IMR-90 (cell line): ENCODE measurements around the gene SIK2. TPM values are rescaled to one million over a fixed set of nuclear protein-coding genes. Genes with fewer than 3 reads are reported as not detected.
A peak's percentile ranks its signal among the peaks of the same experiment; 100 is the strongest.

Experiments
- ATAC-seq: fragments of 200-7000 bp; cut with Tn5 transposase; 2 replicates; pipeline ENCODE4 v1.9.1; 2020; ENCODE audit warnings: low read depth, mild to moderate bottlenecking, moderate library complexity
- BruUV-seq: library from RNA; stranded (reverse); fragments of 400-500 nt; replicated peaks from 2 replicates; lab custom pipeline; 2021; lab: Mats Ljungman, UMichigan
- CTCF ChIA-PET: fragments of 300-600 bp; formaldehyde crosslinking; extraction: SDS; loops from one replicate; lab custom pipeline; 2021; ENCODE audit warnings: antibody characterized with exemption; lab: Yijun Ruan, JAX
- POLR2A ChIA-PET: fragments of 300-600 bp; sonication (Branson Sonifier 250); formaldehyde crosslinking; loops from one replicate; lab custom pipeline; 2022; ENCODE audit warnings: antibody characterized with exemption; ENCODE audit not compliant: unreplicated experiment; lab: Charles Lee
- DNase-seq: peaks from one replicate; pipeline ENCODE4 v3.0.0; 2013
- H2AFZ ChIP-seq: replicated peaks from 2 replicates; pipeline ENCODE3; 2013; ENCODE audit warnings: low read length, mild to moderate bottlenecking; ENCODE audit not compliant: poor library complexity
- H2AK5ac ChIP-seq: 2 replicates; pipeline ENCODE4 v1.6.1; 2013; ENCODE audit warnings: low read depth, low read length, inconsistent platforms
- H2AK9ac ChIP-seq: replicated peaks from 2 replicates; pipeline ENCODE3; 2013; ENCODE audit warnings: mild to moderate bottlenecking, low read depth, low read length, moderate library complexity; ENCODE audit not compliant: poor library complexity
- H2BK120ac ChIP-seq: 2 replicates; pipeline ENCODE4 v1.6.1; 2013; ENCODE audit warnings: low read depth, low read length, inconsistent platforms
- H2BK15ac ChIP-seq: 3 replicates; pipeline ENCODE4 v1.6.1; 2013; ENCODE audit warnings: low read depth, low read length, inconsistent platforms
- H2BK20ac ChIP-seq: 2 replicates; pipeline ENCODE4 v1.6.1; 2013; ENCODE audit warnings: low read depth, mild to moderate bottlenecking, inconsistent platforms, low read length, moderate library complexity
- H2BK5ac ChIP-seq: 2 replicates; pipeline ENCODE4 v1.6.1; 2013; ENCODE audit warnings: mild to moderate bottlenecking, low read depth, low read length, inconsistent platforms; ENCODE audit not compliant: poor library complexity, severe bottlenecking
- H3K14ac ChIP-seq: replicated peaks from 2 replicates; pipeline ENCODE4 v1.6.1; 2013; ENCODE audit warnings: low read depth, low read length, inconsistent platforms
- H3K18ac ChIP-seq: 2 replicates; pipeline ENCODE4 v1.6.1; 2013; ENCODE audit warnings: low read depth, low read length, control low read depth
- H3K23ac ChIP-seq: 2 replicates; pipeline ENCODE4 v1.6.1; 2013; ENCODE audit warnings: low read depth, low read length, inconsistent platforms
- H3K27ac ChIP-seq: 2 replicates; pipeline ENCODE4 v1.5.1; 2013; ENCODE audit warnings: mild to moderate bottlenecking, control low read depth, low read length; ENCODE audit not compliant: insufficient read depth
- H3K27me3 ChIP-seq: 2 replicates; pipeline ENCODE4 v1.6.1; 2013; ENCODE audit warnings: low read length; ENCODE audit not compliant: control insufficient read depth, insufficient read depth
- H3K36me3 ChIP-seq: 2 replicates; pipeline ENCODE4 v1.6.1; 2013; ENCODE audit warnings: low read length, mixed read lengths; ENCODE audit not compliant: control insufficient read depth, insufficient read depth
- H3K4ac ChIP-seq: 2 replicates; pipeline ENCODE4 v1.6.1; 2013; ENCODE audit warnings: low read depth, low read length, inconsistent platforms
- H3K4me1 ChIP-seq: 2 replicates; pipeline ENCODE4 v1.6.1; 2013; ENCODE audit warnings: low read length, mixed read lengths; ENCODE audit not compliant: control insufficient read depth, insufficient read depth
- H3K4me2 ChIP-seq: 2 replicates; pipeline ENCODE4 v1.6.1; 2013; ENCODE audit warnings: low read depth, mild to moderate bottlenecking, control low read depth, low read length, moderate library complexity
- H3K4me3 ChIP-seq: 2 replicates; pipeline ENCODE4 v1.5.1; 2013; ENCODE audit warnings: low read depth, mild to moderate bottlenecking, control low read depth, low read length, moderate library complexity; ENCODE audit not compliant: insufficient read depth
- H3K56ac ChIP-seq: 2 replicates; pipeline ENCODE4 v1.6.1; 2013; ENCODE audit warnings: low read length, inconsistent platforms; ENCODE audit not compliant: insufficient read depth; ENCODE audit errors: extremely low read depth
- H3K79me1 ChIP-seq, 2 experiments: 2 replicates each; pipeline ENCODE4 v1.6.1; 2013; ENCODE audit warnings: low read length in 2 of 2, inconsistent platforms in 1 of 2, low read depth in 1 of 2
- H3K9ac ChIP-seq: 2 replicates; pipeline ENCODE4 v1.6.1; 2013; ENCODE audit warnings: low read depth, low read length, control low read depth
- H3K9me1 ChIP-seq: 2 replicates; pipeline ENCODE4 v1.6.1; 2013; ENCODE audit warnings: low read length, inconsistent platforms; ENCODE audit not compliant: insufficient read depth
- H3K9me3 ChIP-seq: 2 replicates; pipeline ENCODE4 v1.6.1; 2013; ENCODE audit warnings: low read length; ENCODE audit not compliant: control insufficient read depth, insufficient read depth
- H4K20me1 ChIP-seq: 2 replicates; pipeline ENCODE4 v1.6.1; 2013; ENCODE audit warnings: low read length, inconsistent platforms; ENCODE audit not compliant: insufficient read depth
- H4K5ac ChIP-seq: 2 replicates; pipeline ENCODE4 v1.6.1; 2013; ENCODE audit warnings: mild to moderate bottlenecking, low read depth, low read length, control low read depth
- H4K8ac ChIP-seq, 2 experiments: 2 replicates each; pipeline ENCODE4 v1.6.1; 2013; ENCODE audit warnings: low read depth in 2 of 2, low read length in 2 of 2, control low read depth in 1 of 2, inconsistent platforms in 1 of 2
- H4K91ac ChIP-seq: 2 replicates; pipeline ENCODE4 v1.6.1; 2013; ENCODE audit warnings: low read depth, low read length, inconsistent platforms; ENCODE audit not compliant: insufficient read depth
- BHLHE40 ChIP-seq: fragments of 150-350 bp; IDR thresholded peaks from 2 replicates; pipeline ENCODE4 v1.6.1; 2016; ENCODE audit warnings: mild to moderate bottlenecking, low read depth, low read length
- CEBPB ChIP-seq: IDR thresholded peaks from 2 replicates; pipeline ENCODE4 v1.6.1; 2012; ENCODE audit warnings: low read depth, low read length, improper control_type of control experiment
- CTCF ChIP-seq: conservative IDR thresholded peaks from 2 replicates; pipeline ENCODE4 v1.5.1; 2012; ENCODE audit warnings: mild to moderate bottlenecking, low read depth, low read length, improper control_type of control experiment
- MAFK ChIP-seq: IDR thresholded peaks from 2 replicates; pipeline ENCODE4 v1.6.1; 2012; ENCODE audit warnings: low read depth, low read length, improper control_type of control experiment
- MAZ ChIP-seq: IDR thresholded peaks from 2 replicates; pipeline ENCODE4 v1.6.1; 2012; ENCODE audit warnings: low read depth, mild to moderate bottlenecking, low read length, improper control_type of control experiment, moderate library complexity, borderline replicate concordance
- MXI1 ChIP-seq: IDR thresholded peaks from 2 replicates; pipeline ENCODE4 v1.6.1; 2012; ENCODE audit warnings: low read depth, mild to moderate bottlenecking, low read length, moderate library complexity, borderline replicate concordance
- NFE2L2 ChIP-seq: fragments of 150-350 bp; IDR thresholded peaks from 2 replicates; pipeline ENCODE4 v1.6.1; 2016; ENCODE audit warnings: low read depth, mild to moderate bottlenecking, low read length
- POLR2A ChIP-seq: IDR thresholded peaks from 2 replicates; pipeline ENCODE4 v1.6.1; 2012; ENCODE audit warnings: mild to moderate bottlenecking, low read depth, low read length
- RAD21 ChIP-seq: IDR thresholded peaks from 2 replicates; pipeline ENCODE4 v1.6.1; 2012; ENCODE audit warnings: low read length, improper control_type of control experiment
- RCOR1 ChIP-seq: IDR thresholded peaks from 2 replicates; pipeline ENCODE4 v1.6.1; 2012; ENCODE audit warnings: mild to moderate bottlenecking, low read length, improper control_type of control experiment; ENCODE audit not compliant: insufficient replicate concordance
- RFX5 ChIP-seq: IDR thresholded peaks from 2 replicates; pipeline ENCODE4 v1.8.0; 2012; ENCODE audit warnings: low read depth, mild to moderate bottlenecking, low read length, moderate library complexity
- WGBS, 2 experiments: methylation state at CpG; one replicate each; pipeline versions ENCODE4 v1.1.5 to v1.1.7; 2013; ENCODE audit warnings: missing lambda C conversion rate in 2 of 2; ENCODE audit not compliant: insufficient read length in 1 of 2; ENCODE audit errors: extremely low coverage in 2 of 2; 5-methylcytosine and 5-hydroxymethylcytosine counted together
- dilution Hi-C: fragments of 300-500 bp; cut with HindIII; formaldehyde crosslinking; loops from one replicate; pipeline ENCODE4 v1.14.3; 2018; ENCODE audit warnings: low sequenced_read_pairs; ENCODE audit not compliant: unreplicated experiment
- in situ Hi-C: fragments of 300-500 bp; cut with MboI; formaldehyde crosslinking; loops from 3 replicates; pipeline ENCODE4 v1.14.3; 2019; ENCODE audit warnings: low sequenced_read_pairs, inconsistent platforms, mixed read lengths
- intact Hi-C: fragments of 100-400 bp; cut with micrococcal nuclease; formaldehyde crosslinking; loops from 2 replicates; pipeline ENCODE4 v1.10.0; 2022
- polyA plus RNA-seq, 3 experiments: library from polyadenylated mRNA; depleted of rRNA; stranded (reverse); fragments of >200 nt; gene quantifications; 2 replicates each; pipeline ENCODE4 v1.2.3, GENCODE V29; 2012; ENCODE audit warnings: low replicate concordance in 1 of 3
- total RNA-seq: library from RNA; depleted of rRNA; stranded (reverse); fragments of >200 nt; gene quantifications from 2 replicates; pipeline ENCODE4 v1.2.3, GENCODE V29; 2012

Gene SIK2
- total and polyA plus RNA-seq, 2 of the 4 experiments (the other 2 are of a cell fraction): 7.9 to 10.4 TPM

DNA sequence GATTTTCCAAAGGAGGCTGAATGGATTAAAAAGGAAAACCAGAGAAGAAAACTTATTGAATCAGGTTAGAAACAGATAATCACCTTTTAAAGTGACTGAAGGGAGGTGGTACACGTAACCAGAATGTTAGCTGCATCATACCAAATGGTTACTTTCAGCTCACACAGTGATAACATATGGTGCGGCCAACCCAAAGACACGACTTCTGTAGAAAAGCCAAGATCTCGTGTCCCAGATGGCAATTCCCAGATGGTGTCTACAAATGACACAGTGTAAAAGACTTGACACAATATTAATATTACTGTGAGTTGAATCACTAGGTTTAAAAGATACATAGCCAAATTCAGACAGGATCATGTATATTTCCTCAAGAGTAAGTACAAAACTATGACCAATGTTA lies 158.8 kb downstream of the SIK2 start:
- Histone ChIP-seq H2AFZ (no peak overlapping the region), H3K4me3 (no peak overlapping the region), H2BK120ac (no peak overlapping the region), H3K4me2 (no peak overlapping the region), H3K4me1 (peaks cover 6% of the 10 kb centered on the region; the same call in 1 of the 2 replicates), H2AK5ac (no peak overlapping the region), H3K9me3 (no peaks in the 10 kb centered on the region), H3K36me3 (peaks cover 54% of the 10 kb centered on the region), H2AK9ac (no peak overlapping the region), H2BK5ac (no peak overlapping the region), H3K9ac (no peak overlapping the region), H3K27me3 (no peaks in the 10 kb centered on the region), H4K20me1 (peaks cover 4% of the 10 kb centered on the region; the same call in 1 of the 2 replicates), H3K4ac (no peak overlapping the region), H4K91ac (no peak overlapping the region), H3K27ac (no peak overlapping the region), H2BK20ac (no peak overlapping the region), H2BK15ac (no peak overlapping the region), H4K8ac (no peak overlapping the region), H3K23ac (peak overlapping the region; percentile 45; the same call in 1 of the 2 replicates), H3K56ac (no peak overlapping the region), H3K18ac (no peak overlapping the region), H4K5ac (no peak overlapping the region), H3K79me1 (peaks cover 31 to 58% of the 10 kb centered on the region in 2 experiments), H3K14ac (no peak overlapping the region), H3K9me1 (peaks cover 3% of the 10 kb centered on the region; the same call in 1 of the 2 replicates)
- CTCF ChIA-PET: no interaction called here
- no TSS peak for BruUV-seq
- ATAC-seq (no peak), DNase-seq (no peak)
- intact Hi-C loops (loop anchor here (5.0 kb wide), 1 partner anchor 44 kb away; no protein-coding TSS in a partner anchor), dilution Hi-C loops (no loop called here), in situ Hi-C loops (no loop called here)
- no peak for TF ChIP-seq RAD21
- TF ChIP-seq RFX5: no peak
- no peak for TF ChIP-seq NFE2L2
- TF ChIP-seq MXI1: no peak
- no peak for TF ChIP-seq MAZ
- TF ChIP-seq POLR2A: no peak
- no peak for TF ChIP-seq CTCF
- no peak for TF ChIP-seq CEBPB
- no peak for TF ChIP-seq BHLHE40
- no peak for TF ChIP-seq MAFK
- TF ChIP-seq RCOR1: no peak
- WGBS, 2 experiments: no CpG with 5 or more reads among the region's 4 CpGs
- POLR2A ChIA-PET: no interaction called here
